HG02943 (cell line): ENCODE measurements around the gene RAI1.

Experiments used
- ATAC-seq: cut with Tn5 transposase; IDR thresholded peaks from one replicate; pipeline ENCODE4 v1.9.1; 2021; ENCODE audit warnings: mild to moderate bottlenecking, low read depth, moderate library complexity; ENCODE audit not compliant: unreplicated experiment

The RAI1 gene

DNA sequence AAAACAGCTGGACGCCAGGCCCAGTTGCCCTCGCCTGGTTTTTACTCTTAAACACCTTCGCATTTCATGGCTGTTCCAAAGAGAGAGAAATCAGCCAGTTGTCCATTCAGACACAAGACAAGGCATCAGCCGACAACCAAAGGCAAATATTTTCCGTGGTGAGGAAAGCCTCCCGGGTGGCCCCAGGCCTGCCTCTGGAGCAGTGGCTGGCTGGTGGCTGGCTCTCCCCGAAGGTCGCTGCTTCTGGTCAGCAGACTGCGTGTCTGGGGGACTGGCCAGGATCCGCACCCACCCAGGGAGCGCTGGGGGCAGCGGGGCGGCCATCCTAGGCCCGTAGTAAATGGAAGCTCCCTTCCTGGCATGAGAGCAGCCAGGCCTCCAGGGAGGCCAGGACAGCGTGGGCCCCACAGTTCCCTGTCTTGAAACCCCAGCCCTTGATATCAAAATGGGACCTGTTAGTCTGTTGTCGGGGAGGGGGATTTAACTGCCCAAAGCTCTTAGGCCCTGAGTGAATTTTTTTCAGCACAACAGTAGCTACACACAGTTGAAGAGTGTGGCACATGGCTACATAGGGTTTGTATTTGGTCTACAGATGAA lies 97.9 kb downstream of the RAI1 start:
- no peak for ATAC-seq

DNA sequence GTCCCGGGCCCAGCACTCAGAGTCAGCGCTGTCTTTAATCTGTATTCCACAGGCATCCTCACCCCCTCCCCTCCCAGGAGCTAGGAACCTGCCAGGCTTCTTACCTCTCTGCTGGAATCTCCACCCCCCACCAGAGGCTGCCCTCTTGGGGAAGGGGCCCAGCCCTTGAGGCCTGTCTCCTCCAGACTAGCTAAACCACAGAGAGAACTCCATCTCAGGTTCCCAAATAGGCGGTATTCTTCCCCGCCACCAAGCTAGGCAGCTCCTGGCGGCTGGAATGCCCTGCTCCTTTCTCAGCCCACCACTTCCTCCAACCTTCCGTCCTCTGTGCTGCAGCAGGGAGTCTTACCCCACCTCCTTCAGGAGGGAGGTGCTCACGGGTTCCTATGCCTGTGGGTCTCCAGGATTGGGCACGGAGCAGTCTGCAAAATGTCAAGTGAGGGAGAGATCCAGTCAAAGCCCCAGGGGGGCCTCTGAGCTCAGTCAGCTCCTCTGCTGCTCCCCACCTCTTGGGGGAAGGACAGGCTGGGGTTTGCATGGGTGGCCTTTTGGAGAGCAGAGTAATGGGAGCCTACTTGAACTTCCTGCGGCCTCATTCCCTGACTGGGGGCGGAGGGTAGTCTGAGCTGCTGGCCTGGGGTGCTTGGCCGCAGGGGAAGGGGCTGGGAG lies 99.8 kb downstream of the RAI1 start:
- ATAC-seq = no peak

DNA sequence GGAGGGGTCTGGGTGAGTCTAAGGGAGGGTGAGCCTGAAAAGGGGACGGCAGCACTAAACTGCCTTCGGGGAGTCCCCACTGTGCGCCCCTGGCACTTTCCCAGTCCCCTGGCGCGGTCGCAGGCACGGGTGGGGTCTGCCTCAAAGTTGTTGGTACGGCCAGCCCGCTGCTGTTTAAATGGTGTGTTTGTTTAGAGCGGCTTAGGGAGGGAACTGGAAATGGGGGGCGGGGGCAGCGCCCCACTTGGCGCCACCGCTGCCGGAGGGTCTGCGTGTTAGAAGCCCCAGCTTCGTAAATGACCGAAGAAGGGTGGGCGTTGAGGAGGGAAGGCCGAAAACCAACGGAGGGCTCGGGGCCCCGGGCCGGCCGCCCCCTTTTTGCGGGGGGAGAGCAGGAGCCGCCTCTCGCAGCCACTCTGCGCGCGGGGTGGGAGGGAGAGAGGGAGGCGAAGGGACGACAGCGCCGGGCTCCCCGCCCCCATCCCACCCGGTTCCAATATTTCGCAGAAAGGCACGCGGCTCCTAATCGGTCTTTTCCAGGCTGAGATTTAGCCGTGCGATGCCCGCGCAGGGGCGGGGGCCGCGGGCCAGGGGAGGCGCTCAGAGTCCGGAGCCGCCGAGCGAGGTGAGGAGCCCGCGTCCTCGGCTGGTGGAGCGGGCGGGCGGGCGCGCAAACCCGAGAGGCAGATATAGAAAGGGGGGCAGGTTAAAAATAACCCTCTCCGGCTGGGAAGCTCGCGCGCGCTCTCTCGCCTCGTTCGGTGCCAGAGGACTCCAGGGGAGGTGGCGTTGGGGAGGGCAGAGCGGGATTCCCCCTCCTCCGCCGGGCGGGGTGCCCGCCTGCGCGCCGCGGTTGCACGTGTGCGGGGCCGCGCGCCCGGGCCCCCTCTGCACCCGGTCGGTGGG lies 100.6 kb downstream of the RAI1 start:
- no peak for ATAC-seq

DNA sequence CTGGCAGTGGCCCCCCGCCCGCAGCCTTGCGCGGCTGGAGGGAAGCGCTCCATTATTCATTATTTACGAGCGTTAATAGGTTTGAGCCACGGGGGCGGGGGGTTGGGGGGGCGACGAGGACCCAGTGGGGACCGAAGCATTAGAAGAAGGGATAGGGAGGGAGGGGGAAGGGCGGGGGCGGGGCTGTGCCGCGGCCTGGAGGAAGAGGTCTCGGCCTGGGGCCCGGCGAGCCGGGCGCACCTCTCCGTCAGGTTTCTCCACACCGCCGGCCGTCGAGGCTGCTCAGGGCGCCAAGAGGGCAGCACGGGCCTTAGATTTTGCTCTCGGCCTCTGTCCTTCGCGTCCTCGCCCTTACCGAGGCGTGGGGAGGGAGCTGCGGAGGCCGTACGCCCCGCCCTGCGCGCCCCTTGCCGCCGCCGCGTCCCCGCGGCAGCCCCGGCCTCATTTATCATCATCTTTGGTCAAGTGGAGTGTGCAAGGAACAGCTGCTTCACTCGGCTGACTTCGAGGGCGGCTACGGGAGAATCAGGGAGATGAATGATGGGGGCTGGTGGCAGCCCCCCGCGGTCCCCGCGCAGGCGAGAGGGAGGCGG lies 101.4 kb downstream of the RAI1 start:
- ATAC-seq = no peak

DNA sequence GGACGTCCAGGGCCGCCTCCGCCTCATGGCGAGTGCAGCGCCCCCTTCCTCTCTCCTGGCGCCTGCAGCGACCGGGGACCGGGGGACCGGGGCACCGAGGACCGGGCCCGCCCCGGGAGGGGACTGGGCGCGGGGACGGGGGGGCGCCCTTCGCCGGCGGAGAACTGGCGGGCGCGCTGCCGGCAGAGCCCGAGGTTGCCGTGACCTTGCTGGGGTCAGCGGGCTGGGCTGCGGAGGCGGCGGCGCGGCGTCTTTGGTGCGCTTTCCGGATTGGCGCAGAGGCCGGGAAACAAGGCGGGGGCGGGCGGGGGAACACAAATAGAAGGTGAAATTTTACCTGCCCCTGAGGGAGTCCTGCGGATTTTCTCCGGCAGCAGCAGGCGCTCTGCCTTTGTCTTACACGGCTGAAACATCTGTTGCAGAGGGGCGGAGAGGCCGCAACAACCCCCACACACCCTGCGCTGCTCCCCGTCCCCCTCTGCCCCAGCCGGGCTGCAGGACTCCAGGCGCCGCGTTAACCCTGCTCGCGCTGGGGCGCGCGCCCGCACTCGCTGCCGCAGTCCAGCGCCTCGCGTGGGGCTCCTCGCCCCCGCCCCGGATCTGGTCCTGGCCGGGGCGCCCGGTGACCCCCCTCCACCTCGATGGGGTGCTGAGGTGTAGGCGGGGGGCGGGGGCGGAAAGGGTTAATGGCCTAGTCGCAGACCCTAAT lies 102.0 kb downstream of the RAI1 start:
- no peak for ATAC-seq

DNA sequence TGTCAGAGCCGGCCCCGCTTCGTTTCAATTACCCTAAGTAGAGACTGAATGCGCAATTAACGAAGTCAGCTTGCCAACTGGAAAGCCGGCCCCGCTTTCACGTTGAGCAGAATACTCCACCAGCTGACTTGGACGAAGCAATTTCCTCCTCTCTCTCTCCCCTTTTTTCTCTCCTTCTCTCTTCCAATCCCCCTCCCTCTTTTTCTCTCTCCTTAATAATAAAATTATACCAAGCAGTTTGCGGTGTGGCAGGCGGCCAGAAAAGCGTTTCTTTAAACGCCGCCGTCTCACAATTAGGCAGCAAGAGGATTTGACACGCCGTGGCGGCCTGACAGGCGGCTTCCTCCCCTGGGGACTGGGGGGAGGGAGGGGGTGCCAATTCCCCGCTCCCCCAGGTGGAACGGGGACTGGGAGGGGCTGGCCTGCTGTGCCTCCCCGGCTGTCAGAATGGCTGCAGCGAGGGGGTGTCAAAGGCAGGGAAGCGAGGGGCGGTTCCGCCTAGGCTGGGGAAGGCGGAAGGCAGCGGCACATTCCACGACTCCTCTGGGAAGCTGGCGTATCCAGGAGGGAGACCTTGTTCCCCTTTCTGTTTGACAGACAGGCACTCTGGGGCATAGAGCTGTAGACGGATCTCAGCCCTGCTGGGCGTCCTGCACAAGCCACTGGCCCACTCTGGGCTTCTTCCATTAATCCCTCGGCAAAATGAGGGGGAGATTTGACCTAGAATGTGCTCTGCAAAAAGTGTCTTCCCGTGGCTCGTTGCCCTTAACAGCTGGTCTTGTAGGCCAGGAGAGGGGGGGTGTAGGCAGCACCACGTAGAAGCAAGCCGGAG lies 102.8 kb downstream of the RAI1 start:
- no peak for ATAC-seq

DNA sequence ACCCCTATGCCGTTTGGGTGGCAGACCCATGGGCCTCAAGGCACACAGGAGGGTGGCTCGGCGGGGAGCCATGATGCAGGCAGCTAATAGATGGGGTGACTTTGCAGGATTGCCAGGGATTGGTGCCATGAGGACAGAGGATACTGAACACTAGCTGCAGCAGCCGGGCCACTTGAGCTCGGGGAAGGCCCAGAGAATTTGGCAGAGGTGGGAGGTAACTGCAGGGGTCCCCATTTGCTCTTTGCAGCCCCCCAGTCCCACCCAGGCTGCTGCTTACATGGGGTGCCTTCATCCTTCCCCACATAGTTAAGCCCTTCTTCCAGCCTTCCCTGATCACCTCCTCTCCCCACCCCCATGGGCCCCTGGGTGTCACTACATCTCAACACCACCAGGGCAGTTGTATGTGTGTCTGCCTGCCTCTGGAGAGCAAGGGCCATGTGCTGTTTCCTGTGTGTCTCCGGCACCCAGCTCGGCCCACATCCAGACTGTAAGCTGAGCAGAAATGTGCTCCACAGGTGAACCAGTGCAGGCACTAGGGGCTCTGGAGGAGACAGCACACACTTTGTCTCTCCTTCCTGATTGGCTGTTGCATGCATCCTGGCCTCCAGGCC lies 103.5 kb downstream of the RAI1 start:
- no peak for ATAC-seq

DNA sequence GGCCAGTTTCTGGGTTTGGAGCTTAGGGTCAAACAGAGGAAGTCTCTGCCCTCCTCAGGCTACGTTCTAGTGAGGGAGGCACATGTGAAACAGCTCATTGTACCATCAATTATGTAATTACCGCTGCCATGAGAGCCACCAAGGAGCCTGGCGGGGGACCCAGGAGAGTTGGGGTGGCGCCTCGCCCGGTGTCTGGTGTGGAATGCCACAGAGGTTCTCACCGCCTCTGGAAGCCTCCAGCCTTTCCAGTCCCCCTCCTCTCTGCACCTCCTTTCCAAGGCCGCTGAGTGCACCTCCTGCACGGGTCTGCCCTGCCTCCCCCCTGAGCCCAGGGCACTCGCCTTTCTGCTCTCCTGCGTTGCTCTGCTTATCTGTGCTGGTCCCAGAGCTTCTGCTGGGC lies 104.1 kb downstream of the RAI1 start:
- ATAC-seq = no peak

DNA sequence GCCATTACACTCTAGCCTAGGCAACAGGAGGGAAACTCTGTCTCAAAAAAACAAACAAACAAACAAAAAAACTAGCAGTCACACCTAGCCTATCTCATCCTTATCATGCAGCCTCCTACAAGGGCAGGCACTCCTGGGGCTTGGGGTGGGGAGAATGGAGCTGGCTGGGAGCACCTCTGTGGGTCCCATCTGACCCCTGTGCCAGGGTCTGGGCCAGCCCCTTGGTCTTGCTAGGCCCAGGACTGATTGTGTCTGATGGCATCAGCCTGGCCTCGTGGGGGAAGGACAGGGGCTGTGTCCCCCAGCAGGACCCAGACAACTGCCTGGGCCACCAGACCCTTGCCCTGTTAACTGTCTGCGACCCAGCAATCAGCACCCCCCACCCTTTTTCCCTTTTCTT lies 105.7 kb downstream of the RAI1 start:
- no peak for ATAC-seq

DNA sequence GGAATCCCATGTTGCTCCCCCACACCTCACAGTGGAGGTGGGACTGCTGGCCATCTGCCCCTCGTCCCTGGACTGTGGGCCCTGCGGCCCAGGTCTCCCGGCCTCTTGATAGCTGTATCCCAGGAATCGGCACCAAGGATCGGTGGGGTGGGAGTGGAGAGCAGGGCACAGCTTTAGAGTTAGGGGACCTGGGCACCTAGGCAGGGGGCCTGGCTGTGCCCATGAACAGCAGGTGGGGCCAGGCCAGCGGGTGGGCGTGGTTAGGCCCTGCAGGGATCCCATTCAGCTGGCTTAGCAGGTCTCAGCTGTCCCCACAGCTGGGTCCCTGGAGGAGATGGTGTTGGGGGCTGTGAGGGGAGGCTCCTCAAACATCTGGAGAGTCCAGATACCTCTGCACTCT lies 106.3 kb downstream of the RAI1 start:
- no peak for ATAC-seq

DNA sequence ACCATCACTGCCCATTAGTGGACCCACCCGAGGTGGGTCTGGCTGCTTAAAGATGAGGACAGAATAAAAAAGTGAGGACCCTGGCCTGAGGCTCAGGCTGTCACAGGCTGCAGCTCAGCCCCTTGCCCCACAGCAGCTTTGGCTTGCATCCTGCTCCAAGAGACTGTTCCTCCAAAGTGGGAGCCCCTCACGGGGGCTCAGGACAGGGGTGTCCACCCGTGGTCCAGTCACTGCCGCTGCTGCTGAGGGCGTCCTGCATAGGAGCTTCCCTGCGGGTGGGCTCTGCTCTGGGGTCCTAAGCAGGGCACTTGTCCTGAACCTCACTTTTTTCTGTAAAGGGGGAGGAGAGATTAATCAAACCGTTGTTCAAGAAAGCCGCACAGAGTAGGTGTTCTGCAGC lies 107.7 kb downstream of the RAI1 start:
- no peak for ATAC-seq

DNA sequence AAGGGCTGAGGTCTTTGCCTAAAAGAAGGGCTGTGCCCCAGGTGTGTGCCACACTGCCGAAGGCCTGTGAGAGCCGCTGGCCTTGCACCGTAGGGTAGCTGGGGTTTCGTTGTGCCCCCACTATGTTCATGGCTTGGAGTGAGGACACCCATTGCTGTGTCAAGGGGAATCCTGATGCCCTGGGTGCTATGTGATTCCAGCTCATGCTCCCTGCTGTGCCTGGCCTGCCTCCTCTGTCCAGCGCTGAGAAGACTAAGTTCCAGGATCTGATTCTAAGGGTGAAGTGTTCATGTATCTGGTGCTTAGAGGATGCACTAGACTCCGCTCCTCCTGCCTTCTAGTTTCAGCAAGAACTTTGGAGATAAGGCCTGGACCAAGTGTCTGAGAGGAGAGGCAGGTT lies 108.2 kb downstream of the RAI1 start:
- ATAC-seq = no peak

DNA sequence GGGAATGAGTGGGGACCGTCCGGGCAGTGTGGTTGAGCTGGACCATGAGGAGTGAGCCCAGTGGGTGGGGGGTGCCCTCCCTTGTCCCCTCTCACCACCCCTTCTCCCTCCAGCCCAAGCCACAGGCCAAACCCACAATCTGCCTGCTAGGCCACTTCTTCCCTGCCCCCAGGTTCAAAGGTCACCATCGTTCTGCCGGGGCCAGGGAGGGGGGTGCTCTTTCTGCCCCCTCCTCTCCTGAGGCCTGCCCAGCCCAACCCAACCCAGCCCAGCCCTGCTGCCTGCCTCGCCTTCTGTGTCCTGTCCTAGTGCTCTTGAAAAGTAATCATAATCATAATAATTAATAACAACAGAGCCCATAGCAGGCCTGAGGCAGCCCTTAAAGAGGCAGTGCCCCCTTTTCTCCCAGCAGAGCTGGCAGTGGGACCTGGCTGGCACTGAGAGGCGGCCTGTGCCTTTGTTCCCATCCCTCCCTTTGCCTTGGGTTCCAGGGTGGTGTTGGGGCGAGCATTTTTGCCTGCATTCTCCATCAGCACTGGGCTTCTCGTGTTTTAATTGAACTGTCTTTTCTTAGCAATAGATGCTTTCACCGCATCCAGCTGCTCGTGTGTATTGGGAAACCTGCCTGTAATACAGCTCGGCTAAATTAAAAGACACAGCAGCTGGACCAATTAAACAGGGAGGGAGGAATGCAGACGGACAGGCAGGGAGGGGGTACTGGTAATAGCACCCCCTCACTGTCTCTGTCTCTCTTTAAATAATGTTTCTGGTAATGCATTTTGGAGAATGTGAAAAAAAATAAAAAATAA lies 108.8 kb downstream of the RAI1 start:
- no peak for ATAC-seq

DNA sequence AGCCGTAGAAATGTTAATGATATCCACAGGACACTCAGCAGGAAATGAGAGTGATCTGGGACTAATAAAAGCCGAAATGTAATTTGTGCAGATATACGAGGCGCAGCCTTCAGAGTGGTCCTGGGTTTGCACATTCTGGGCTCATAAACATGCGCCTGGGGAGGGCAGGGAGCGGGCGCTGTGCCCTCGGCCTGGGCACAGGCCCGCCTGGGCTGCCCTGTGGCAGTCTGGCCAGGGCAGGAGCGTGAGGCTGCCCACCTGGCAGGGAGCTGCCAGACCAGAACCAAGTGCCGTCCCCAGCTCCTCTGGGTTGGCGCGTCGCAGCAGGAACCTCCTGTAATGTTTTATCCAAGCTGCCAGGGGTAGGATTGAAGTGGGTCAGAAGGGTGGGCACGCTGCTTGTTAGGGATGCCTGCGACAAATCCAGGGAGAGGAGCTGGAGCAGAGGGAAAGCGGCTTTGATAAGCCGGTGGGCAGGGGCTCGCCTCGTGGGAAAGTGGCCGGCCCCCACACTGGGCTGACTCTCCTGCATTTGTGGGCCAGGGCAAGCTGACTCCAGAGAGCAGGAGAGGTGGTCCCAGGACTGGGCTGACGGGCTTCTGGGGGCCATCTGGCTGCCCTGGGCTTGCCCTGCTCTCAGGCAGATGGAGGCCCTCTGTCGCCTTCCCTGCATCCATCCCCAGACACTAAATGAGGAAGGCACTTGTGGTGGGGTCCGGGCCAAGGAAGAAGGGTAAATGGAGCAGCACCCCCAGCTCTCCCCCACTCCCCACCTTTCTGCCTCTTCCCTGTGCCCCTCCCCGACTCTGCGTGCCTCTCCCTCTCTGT lies 109.6 kb downstream of the RAI1 start:
- no peak for ATAC-seq

DNA sequence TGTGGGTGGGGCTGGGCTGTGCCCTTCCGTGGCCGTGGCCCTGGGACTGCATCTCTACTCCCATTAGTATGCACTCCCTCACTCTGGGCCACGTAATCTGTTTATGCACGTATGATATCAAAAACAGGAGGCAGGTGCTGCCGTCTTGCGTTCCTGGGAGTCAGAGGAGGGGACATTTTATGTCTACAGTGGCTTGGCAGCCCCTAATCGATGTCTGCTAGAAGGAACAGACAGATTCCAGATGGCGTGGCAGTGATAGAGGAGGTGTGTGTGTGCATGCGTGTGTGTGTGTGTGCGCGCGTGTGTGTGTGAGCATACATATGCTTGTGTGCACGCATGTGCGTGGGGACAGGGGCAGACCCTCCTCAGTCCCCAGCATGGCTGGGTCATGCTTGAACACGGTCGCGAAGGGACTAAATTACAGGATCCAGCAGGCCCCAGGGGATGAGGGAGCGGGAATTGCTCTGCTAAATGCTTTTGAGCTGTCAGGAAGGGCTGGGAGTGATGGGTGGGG lies 110.8 kb downstream of the RAI1 start:
- ATAC-seq = no peak

DNA sequence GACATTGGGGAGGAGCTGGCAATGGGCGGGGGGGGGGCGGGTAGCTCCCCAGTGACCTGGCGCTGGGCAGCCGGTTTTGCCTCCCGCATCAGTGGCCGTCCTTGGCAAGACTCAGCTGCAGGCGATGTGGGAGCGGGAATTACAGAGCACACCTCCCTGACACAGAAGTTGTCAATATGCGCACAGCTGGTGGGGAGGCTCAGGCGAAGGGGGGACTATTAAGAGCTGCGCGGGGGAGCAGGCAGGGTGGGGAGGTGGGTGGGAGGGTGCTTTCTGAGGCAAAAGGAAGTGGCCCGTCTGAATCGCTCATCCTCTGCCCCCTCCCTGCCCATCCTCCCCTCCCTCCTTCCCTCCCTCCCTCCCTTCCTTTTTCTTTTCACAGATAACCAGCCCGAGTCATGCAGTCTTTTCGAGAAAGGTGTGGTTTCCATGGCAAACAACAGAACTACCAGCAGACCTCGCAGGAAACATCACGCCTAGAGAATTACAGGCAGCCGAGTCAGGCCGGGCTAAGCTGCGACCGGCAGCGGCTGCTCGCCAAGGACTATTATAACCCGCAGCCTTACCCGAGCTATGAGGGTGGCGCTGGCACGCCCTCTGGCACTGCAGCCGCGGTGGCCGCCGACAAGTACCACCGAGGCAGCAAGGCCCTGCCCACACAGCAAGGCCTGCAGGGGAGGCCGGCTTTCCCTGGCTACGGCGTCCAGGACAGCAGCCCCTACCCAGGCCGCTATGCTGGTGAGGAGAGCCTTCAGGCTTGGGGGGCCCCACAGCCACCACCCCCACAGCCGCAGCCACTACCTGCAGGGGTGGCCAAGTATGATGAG lies 111.5 kb downstream of the RAI1 start:
- ATAC-seq = no peak
